Measurements from ENCODE around the gene OVOL1.
A peak's percentile ranks its signal among the peaks of the same experiment; 100 is the strongest.

The OVOL1 gene

DNA sequence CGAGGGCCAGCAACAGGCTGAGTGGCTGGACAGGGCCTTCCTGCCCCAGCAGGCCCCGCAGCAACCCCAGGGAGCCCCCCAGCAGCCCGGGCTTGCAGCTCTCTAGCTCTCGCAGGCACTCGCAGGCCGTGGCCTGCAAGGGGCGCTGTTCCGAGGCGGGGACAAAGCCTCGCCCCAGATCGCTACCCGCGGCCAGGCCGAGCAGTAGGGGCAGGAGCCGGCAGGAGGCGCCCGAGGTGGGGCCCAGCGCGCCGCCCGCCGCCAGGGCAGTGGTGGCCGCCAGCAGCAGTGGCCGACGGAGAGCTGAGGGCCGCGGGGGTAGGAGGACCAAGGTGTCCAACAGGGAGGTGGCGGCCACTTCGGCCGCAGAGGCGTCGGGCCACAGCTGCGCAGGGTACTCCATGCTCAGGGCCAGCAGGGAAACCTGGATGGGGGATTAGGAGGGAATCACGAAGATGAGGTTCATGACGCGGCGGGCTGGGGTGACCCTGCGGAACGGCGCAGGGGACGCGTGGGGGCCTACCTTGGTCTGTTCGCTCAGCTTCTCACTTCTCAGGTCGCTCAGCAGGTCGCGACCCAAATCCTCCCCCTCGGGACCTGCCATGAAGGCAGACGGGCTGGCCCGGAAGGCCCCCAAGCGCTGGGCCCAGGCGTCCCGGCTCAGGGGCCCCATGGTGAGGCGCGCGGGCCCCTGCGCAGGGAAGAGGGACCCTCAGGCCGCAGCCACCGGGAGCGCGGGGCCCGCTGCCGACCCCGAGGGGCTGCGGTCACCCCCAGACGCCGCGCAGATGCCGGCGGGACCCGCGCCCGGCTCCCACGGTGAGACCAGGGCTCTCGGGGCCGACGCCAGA, 6.7 kb upstream of the OVOL1 start:
- Histone ChIP-seq H3K27ac (ENCODE audit: low read depth, low read length) (peak overlapping the region; percentile 59), H3K4me3 (ENCODE audit: low read length) (peak overlapping the region; percentile 94), H3K4me1 (ENCODE audit: control insufficient read depth, insufficient read depth, low read length) (peaks cover 4% of the 10 kb centered on the region), H3K36me3 (ENCODE audit: control insufficient read depth, insufficient read depth, low read length) (peaks cover 2% of the 10 kb centered on the region), H3K27me3 (ENCODE audit: control insufficient read depth, insufficient read depth, low read length) (no peaks in the 10 kb centered on the region), H3K9ac (ENCODE audit: low read length) (peak overlapping the region; percentile 93)

DNA sequence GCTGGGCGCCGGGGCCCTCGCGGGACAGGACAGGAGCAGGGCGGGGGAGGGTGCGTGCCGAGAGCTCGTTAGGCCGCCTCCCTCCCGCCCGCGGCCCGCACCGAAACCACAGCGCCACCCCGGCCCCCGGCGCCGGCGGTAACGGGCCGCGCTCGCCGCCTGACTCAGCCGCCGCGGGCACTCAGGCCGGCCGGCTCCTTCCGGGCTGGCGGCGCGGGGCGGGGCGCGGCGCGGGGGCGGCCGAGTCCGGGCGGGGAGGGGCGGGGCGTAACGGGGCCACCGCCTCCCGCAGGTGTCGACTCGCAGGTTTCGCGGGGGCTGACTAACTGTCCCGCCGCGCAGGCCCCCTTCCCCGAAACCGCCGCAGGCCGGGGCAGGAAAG, 6.1 kb upstream of the OVOL1 start, which contains the start of gene AP5B1:
TSS of gene AP5B1 (minus strand) at position 207 of the 382 bp plus-strand sequence. CDS start 385 bp downstream, outside the sequence.
- Histone ChIP-seq H3K4me3 (ENCODE audit: low read length) (peak within 1 kb of the TSS; percentile 94), H3K27me3 (ENCODE audit: control insufficient read depth, insufficient read depth, low read length) (peaks cover 2% of the 10 kb centered on the region), H3K36me3 (ENCODE audit: control insufficient read depth, insufficient read depth, low read length) (peaks cover 2% of the 10 kb centered on the region), H3K9ac (ENCODE audit: low read length) (peak within 1 kb of the TSS; percentile 93), H3K4me1 (ENCODE audit: control insufficient read depth, insufficient read depth, low read length) (peaks cover 4% of the 10 kb centered on the region), H3K27ac (ENCODE audit: low read depth, low read length) (peak within 1 kb of the TSS; percentile 59)

DNA sequence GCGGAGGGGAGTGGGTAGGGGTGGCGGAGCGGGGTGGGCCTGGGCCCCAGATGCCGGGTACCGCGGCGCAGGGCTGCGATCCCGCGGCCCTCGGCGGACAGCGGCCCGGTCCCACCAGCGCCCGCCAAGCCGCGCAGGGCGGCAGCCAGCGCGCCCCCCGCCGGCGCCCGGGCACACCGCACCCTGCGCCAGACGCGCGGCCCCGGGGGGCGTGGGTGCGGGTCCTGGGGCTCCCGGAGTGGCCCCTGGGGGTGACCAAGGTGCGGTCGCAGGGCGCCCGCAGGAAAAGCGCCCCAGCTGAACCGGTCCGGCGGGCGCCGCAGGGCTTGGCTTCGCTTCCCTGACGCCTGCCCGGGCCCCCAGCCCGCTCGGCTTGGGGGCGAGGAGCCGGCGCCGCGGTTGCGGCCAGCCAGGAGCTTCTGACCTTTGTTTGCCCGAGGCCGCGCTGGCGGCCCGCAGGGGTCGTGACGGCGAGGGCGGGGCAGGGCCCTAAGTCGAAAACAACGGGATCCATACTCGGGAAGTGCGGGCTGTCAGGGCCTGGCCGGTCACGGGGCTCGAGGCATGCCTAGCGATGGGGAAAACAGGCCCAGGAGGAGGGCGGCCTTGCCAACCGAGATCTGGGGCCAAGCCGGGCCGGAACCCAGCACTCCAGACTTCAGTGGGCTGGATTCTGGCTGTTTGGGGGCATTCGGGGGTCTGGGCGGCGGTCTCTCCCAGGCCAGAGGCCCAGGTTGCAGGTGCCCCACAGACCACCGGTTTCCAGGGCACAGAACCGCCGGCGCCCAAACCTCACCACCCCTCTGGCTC, 5.5 kb upstream of the OVOL1 start:
- Histone ChIP-seq H3K36me3 (ENCODE audit: control insufficient read depth, insufficient read depth, low read length) (peaks cover 2% of the 10 kb centered on the region), H3K4me1 (ENCODE audit: control insufficient read depth, insufficient read depth, low read length) (peaks cover 4% of the 10 kb centered on the region), H3K4me3 (ENCODE audit: low read length) (peak overlapping the region; percentile 49), H3K9ac (ENCODE audit: low read length) (no peak overlapping the region), H3K27ac (ENCODE audit: low read depth, low read length) (peak overlapping the region; percentile 11), H3K27me3 (ENCODE audit: control insufficient read depth, insufficient read depth, low read length) (peaks cover 8% of the 10 kb centered on the region)

DNA sequence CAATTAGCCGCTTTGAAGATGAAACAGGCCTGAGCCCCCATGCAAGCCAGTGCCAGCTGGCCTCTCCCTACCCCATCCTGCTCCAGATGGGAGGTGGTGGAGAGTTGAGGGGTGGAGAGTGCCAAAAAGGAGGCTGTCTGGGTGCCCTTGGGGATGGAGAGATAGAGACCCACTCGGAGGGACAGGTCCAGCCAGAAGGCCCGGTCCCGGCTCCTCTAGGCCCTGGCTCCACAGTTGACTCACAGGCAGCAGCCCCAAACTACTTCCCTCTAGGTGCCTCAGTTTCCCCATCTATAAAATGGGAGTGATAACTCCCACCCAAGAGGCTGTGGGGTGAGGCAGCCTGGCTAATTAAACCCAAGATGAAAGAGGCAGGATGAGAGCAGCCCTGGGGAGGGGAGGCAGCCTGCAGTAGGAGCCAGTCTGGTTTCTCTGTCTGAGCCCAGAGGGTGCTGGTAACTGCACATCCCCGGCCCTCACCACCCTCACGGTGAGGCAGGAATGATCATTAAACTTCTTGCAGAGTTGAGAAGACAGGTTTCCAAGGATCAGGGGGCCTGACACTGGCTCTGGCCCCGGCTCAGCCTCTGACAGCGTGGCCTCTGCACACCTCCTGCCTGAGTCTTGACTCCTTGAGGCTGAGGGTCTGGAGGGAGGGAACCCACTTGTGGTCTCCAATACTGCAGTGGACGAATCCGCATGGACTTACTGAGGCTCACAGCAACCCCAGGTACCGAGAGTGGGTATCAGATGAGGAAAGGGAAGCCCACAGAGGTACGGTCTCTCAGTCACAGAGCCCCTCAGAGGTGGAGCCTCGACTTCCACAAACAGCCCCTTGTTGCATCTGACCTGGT, 4.7 kb upstream of the OVOL1 start:
- Histone ChIP-seq H3K9ac (ENCODE audit: low read length) (no peak overlapping the region), H3K4me1 (ENCODE audit: control insufficient read depth, insufficient read depth, low read length) (peaks cover 4% of the 10 kb centered on the region), H3K27ac (ENCODE audit: low read depth, low read length) (no peak overlapping the region)

DNA sequence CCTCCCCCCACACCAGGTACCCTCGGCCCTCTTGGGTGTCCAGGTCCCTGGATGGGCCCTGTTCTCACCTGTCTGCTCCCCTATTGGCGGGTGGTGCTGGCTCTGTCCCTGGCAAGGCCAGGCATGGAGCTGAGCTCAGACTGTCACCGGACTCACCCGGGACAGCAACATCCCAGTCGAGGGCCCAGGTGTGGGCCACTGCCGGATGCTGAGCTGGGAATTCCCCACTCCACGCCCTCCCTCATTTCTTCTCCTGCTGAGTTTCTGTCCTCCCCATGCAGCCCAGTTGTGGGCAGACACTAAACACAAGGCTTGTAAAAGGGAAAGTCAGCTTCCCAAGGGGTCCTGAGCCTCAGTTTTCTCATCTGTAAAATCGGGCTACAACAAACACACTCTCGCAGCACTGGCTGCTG, 4.0 kb upstream of the OVOL1 start:
- Histone ChIP-seq H3K4me3 (ENCODE audit: low read length) (no peak overlapping the region), H3K9ac (ENCODE audit: low read length) (no peak overlapping the region), H3K4me1 (ENCODE audit: control insufficient read depth, insufficient read depth, low read length) (peaks cover 4% of the 10 kb centered on the region), H3K27ac (ENCODE audit: low read depth, low read length) (no peak overlapping the region), H3K36me3 (ENCODE audit: control insufficient read depth, insufficient read depth, low read length) (peaks cover 2% of the 10 kb centered on the region), H3K27me3 (ENCODE audit: control insufficient read depth, insufficient read depth, low read length) (peaks cover 9% of the 10 kb centered on the region)

More for the DNA sequence above, 4.7 kb upstream of the OVOL1 start:
- Histone ChIP-seq H3K4me3 (ENCODE audit: low read length) (no peak overlapping the region), H3K27me3 (ENCODE audit: control insufficient read depth, insufficient read depth, low read length) (peaks cover 9% of the 10 kb centered on the region), H3K36me3 (ENCODE audit: control insufficient read depth, insufficient read depth, low read length) (peaks cover 2% of the 10 kb centered on the region)

DNA sequence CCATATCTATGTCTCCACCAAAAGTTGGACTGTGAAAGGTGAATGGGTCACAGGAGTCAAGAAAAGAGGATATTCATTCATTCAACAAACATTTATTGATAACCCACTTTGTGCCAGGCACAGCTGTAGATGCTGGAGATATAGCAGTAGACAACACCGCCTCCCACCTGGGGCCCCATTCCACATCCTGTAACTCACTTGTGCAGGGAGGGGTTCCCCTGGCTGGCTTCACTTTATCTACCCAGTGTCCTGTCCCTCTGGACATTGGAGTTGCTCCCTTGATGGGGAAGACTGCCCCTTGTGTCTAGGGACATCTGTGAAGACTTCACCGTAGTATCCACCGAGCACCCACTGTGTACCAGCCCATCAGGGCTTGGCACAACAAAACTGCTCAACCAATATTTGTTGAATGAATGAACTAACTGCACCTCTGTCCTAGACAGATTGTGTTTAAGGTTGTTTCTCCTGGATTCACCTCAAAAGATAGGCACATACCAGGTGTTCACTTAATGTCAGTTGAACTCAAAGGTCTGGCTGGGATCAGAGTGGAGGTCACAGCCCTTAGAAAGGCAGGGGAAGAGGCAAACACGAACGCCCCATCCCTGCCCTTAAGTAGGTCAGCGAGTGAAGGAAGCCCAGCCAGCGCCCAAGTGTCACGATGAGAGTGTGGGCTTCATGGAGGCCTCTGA, 1.4 kb upstream of the OVOL1 start:
- Histone ChIP-seq H3K27me3 (ENCODE audit: control insufficient read depth, insufficient read depth, low read length) (peaks cover 16% of the 10 kb centered on the region), H3K36me3 (ENCODE audit: control insufficient read depth, insufficient read depth, low read length) (no peaks in the 10 kb centered on the region), H3K4me1 (ENCODE audit: control insufficient read depth, insufficient read depth, low read length) (no peaks in the 10 kb centered on the region), H3K9ac (ENCODE audit: low read length) (no peak overlapping the region), H3K27ac (ENCODE audit: low read depth, low read length) (no peak overlapping the region), H3K4me3 (ENCODE audit: low read length) (no peak overlapping the region)

DNA sequence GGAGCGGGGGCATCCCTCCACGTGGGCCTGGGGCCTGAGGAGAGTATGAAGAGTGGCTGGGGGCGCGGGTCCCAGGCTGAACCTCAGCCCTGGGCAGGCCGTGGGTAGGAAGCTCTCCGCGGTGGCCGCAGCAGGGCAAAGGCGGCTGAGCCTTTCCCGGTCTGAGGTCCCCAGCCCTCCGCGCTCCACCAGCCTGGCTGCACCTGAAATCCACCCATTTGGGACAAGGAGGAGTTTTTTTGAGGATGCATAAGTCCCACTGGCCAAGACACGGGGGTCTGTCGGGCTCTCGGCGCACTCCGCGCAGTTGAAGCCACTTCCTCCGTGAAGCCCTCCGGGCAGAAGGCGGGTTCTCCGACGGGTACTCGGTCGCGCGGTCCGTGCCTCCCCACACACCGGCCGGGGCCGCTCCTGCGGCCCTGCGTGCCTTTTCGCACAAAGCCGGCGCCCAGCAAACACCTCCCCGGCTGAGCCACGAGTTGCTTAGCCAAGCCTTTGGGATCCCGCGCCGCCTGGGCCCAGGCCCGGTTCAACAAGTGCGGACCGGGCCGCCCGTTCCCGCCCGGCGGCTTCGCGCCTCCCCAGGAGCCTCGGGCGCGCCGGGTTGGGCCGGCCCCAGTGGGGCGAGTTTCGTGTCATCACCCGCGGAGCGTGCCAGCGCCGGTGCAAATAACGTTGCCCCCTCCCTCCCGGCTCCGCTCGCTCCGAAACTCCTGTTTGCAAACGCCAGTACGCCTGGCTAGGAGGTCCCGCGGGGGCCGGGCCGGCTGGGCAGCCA, 666 bp upstream of the OVOL1 start:
- H3K9ac ChIP-seq (ENCODE audit: low read length): no peak overlapping the region
- H3K4me1 ChIP-seq (ENCODE audit: control insufficient read depth, insufficient read depth, low read length): no peaks in the 10 kb centered on the region
- no peaks in the 10 kb centered on the region for H3K36me3 ChIP-seq (ENCODE audit: control insufficient read depth, insufficient read depth, low read length)
- H3K27me3 ChIP-seq (ENCODE audit: control insufficient read depth, insufficient read depth, low read length): peaks cover 16% of the 10 kb centered on the region
- H3K27ac ChIP-seq (ENCODE audit: low read depth, low read length): no peak overlapping the region
- peak overlapping the region; percentile 15 for H3K4me3 ChIP-seq (ENCODE audit: low read length)

DNA sequence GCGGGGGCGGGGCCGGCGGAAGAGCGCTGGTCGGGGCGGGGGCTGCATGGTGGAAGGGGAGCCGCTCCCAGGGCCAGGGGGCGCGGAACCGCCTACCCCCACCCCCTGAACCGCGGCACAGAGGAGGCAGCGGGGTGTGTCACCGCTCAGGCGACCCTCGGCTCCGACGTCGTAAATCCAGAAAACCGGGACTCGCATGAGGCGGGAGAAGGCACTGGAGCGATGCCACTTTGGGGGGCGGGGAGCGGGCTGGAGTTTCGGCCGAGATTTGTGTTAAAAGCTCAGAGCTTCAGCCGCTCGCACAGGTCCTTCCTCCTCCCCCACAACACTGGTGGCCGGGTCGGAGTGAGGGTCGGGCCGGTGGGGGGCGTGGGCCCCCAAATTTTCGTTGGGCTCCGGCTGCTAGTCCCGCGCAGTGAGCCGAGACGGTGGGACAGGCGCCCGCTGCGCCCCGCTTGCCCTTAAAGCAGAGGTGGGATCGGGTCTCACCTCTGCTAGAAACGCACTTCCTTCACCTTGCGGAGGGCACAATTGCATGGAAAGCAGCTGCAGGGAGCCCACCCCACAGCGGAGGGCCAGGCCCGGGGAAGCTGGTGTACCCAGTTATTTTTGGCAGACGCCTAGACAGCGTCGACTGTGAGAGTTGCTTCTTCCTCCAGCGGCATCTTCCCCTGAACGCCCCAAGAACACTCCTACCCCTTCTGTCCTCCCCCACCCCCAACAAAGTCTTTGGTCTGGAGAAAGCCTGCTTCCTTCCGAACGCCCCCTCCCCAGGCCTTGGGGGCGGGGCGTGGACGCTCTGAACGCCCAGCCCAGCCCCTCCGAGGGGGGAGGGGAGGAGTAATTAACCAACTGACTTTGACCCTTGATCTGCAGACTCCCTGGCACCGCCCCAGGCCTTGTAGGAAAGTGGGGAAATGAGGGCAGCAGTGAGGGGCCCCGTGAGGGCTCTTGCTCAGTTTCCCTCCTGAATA, 1.1 kb downstream of the OVOL1 start:
- Histone ChIP-seq H3K27me3 (ENCODE audit: control insufficient read depth, insufficient read depth, low read length) (peaks cover 16% of the 10 kb centered on the region), H3K4me1 (ENCODE audit: control insufficient read depth, insufficient read depth, low read length) (no peaks in the 10 kb centered on the region), H3K36me3 (ENCODE audit: control insufficient read depth, insufficient read depth, low read length) (no peaks in the 10 kb centered on the region), H3K27ac (ENCODE audit: low read depth, low read length) (no peak overlapping the region), H3K4me3 (ENCODE audit: low read length) (peak overlapping the region; percentile 73), H3K9ac (ENCODE audit: low read length) (peak overlapping the region; percentile 21)

DNA sequence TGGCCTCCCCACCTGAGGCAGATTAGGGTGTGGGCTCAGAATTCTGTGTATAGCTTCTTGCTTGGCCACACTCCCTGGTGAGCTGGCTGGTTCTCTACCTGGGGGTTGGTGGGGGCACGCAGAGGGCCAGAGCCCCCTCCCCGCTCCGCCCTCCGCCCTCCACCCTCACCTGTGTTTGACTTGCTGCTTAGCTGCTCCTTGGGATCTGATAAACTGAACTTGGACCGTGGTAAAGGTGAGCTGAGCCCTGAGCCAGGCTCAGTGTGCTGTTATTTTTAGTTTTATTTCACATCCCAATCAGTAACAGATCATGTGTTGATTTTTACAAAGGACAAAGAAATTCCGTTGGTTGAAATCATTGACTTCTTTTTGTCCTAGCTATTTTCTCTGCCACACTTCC, 2.0 kb downstream of the OVOL1 start:
- H3K27ac ChIP-seq (ENCODE audit: low read depth, low read length): no peak overlapping the region
- peak overlapping the region; percentile 55 for H3K4me3 ChIP-seq (ENCODE audit: low read length)
- no peaks in the 10 kb centered on the region for H3K4me1 ChIP-seq (ENCODE audit: control insufficient read depth, insufficient read depth, low read length)
- no peak overlapping the region for H3K9ac ChIP-seq (ENCODE audit: low read length)
- H3K36me3 ChIP-seq (ENCODE audit: control insufficient read depth, insufficient read depth, low read length): no peaks in the 10 kb centered on the region
- peaks cover 16% of the 10 kb centered on the region for H3K27me3 ChIP-seq (ENCODE audit: control insufficient read depth, insufficient read depth, low read length)

DNA sequence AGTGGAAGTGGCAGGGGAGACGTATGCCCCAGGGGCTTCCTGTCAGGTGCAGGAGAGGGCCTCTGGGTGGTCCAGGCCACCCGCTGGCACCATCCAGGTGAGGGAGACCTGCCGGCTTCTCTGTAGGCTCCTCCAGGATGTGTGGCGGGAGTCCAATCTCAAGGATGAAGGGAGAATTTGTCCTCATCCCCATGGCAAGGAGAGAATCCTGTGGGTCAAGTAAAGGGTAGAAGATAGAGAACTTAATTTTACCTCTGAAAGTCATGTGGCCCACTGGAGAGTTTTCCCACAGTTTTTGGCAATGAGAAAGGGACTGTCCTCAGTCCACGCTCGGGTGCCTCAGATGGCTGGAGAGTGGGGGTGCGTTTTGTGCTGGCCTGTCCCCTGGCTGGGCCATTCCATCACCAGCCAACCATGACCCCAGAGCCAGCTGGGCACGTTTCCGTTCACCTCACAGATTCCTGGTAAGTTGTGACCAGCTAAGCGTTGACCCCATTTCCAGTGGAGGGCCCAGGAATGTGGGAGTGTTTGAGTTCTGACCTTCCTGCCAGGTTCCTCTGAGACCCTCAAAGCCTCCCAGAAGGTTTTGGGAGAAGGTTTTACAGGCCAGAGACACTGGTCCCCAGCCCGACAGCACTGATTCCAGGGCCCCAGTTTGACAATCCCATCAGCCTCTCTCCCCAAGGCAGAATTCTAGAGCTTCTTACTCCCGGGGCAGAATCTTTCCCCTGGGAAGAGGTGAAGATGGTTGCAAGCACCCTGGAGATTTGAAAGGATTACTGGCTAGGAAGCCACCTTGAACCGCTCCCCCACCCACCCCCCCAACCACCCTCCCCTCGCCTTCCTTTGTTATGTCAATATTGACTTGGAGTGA, 2.6 kb downstream of the OVOL1 start:
- H3K36me3 ChIP-seq (ENCODE audit: control insufficient read depth, insufficient read depth, low read length): no peaks in the 10 kb centered on the region
- H3K4me1 ChIP-seq (ENCODE audit: control insufficient read depth, insufficient read depth, low read length): no peaks in the 10 kb centered on the region
- H3K27me3 ChIP-seq (ENCODE audit: control insufficient read depth, insufficient read depth, low read length): peaks cover 16% of the 10 kb centered on the region
- H3K4me3 ChIP-seq (ENCODE audit: low read length): peak overlapping the region; percentile 27
- no peak overlapping the region for H3K9ac ChIP-seq (ENCODE audit: low read length)
- H3K27ac ChIP-seq (ENCODE audit: low read depth, low read length): no peak overlapping the region

Measured in rectal smooth muscle tissue (tissue), 1 donor.